SK-N-SH (cell line): ENCODE results near the gene ST6GALNAC6.

Experiments
- POLR2AphosphoS5 ChIP-seq: IDR thresholded peaks from 2 replicates; pipeline ENCODE4 v1.6.1; 2012; ENCODE audit warnings: low read depth, low read length
- RAD21 ChIP-seq: IDR thresholded peaks from 2 replicates; pipeline ENCODE4 v1.6.1; 2012; ENCODE audit warnings: mild to moderate bottlenecking, low read length
- TF ChIP-seq, protein P1 (sequence below): fragments of 150-350 bp; IDR thresholded peaks from 2 replicates; pipeline ENCODE4 v1.6.1; 2016; ENCODE audit warnings: mild to moderate bottlenecking, low read depth, low read length

GRCh38 chr9:127846443-127847177 lies 52.8 kb downstream of the ST6GALNAC6 start:
- TF ChIP-seq POLR2AphosphoS5: no peak
- TF ChIP-seq RAD21: no peak
- TF ChIP-seq, protein P1, sequence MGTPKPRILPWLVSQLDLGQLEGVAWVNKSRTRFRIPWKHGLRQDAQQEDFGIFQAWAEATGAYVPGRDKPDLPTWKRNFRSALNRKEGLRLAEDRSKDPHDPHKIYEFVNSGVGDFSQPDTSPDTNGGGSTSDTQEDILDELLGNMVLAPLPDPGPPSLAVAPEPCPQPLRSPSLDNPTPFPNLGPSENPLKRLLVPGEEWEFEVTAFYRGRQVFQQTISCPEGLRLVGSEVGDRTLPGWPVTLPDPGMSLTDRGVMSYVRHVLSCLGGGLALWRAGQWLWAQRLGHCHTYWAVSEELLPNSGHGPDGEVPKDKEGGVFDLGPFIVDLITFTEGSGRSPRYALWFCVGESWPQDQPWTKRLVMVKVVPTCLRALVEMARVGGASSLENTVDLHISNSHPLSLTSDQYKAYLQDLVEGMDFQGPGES: no peak
